Left lung (tissue), 10 donors: ENCODE results near the gene ITGB4. TPM values are rescaled to one million over a fixed set of nuclear protein-coding genes. Genes with fewer than 3 reads are reported as not detected.

Experiments used
- ATAC-seq: fragments of 200-7000 bp; cut with Tn5 transposase; one replicate; pipeline ENCODE4 v1.9.1; 2020; ENCODE audit warnings: moderate library complexity
- DNase-seq, 4 donors: peaks; one replicate each; pipeline ENCODE4 v3.0.0-alpha.2; 2013 to 2020
- H3K27ac ChIP-seq, 2 donors: fragments of 200-600 bp; sonication (generic) in 1 of 2; one replicate each; pipeline versions ENCODE4 v1.5.0 to v1.8.0; 2020 to 2021
- H3K27me3 ChIP-seq, 2 donors: fragments of 200-600 bp; sonication (generic) in 1 of 2; one replicate each; pipeline versions ENCODE4 v1.5.0 to v1.8.0; 2020 to 2021
- H3K36me3 ChIP-seq, 2 donors: fragments of 200-600 bp; sonication (generic) in 1 of 2; one replicate each; pipeline versions ENCODE4 v1.5.0 to v1.8.0; 2020 to 2021
- H3K4me1 ChIP-seq, 2 donors: fragments of 200-600 bp; one replicate each; pipeline ENCODE4 v1.8.0; 2021
- H3K4me3 ChIP-seq, 2 donors: fragments of 200-600 bp; sonication (generic) in 1 of 2; one replicate each; pipeline versions ENCODE4 v1.5.0 to v1.8.0; 2020 to 2021; ENCODE audit warnings: mild to moderate bottlenecking in 1 of 2
- H3K9me3 ChIP-seq, 2 donors: fragments of 200-600 bp; sonication (generic) in 1 of 2; one replicate each; pipeline versions ENCODE4 v1.5.0 to v1.8.0; 2020 to 2021
- CTCF ChIP-seq, 2 donors: fragments of 200-600 bp; sonication (generic) in 1 of 2; IDR thresholded peaks; one replicate each; pipeline versions ENCODE4 v1.5.0 to v1.8.0; 2021; ENCODE audit warnings: antibody characterized with exemption in 2 of 2
- intact Hi-C, 2 donors: fragments of 100-400 bp; cut with DNase I; formaldehyde crosslinking; loops; one replicate each; pipeline versions ENCODE4 v1.11.2 to v1.14.2; 2022
- polyA plus RNA-seq, 6 donors: library from polyadenylated mRNA; unstranded; fragments of 120-200 nt; gene quantifications; one replicate each; pipeline ENCODE4 v1.2.1, GENCODE V29; 2013; ENCODE audit not compliant: insufficient read length in 6 of 6
- total RNA-seq, 2 donors: library from RNA; stranded (reverse); fragmentation: NEBNext Ultra II Directional; extraction: Animal tissue kit (Norgen Biotek cat#: 25700); gene quantifications; one replicate each; pipeline ENCODE4 v1.2.1, GENCODE V29; 2021
- donor health status: DM: no; HTN: yes; CAD: no.
- donor health status: DM: no; HTN: no; CAD: no.

The ITGB4 gene
- total and polyA plus RNA-seq, 8 donors, result 4.6 to 54.8 (median 9.5) TPM

GRCh38 chr17:75764711-75765421 is 43.6 kb downstream of the ITGB4 start, which contains the start of gene GALK1:
Gene GALK1, minus strand, starts transcription at chr17:75765192. Its CDS starts 56 bp downstream, at chr17:75765136.
- TF ChIP-seq CTCF (IDR thresholded peaks at IDR 0.05), result peak in 1 of 2 donors; percentile 33
- Histone ChIP-seq H3K4me3 (peak within 1 kb of the TSS; percentile 84 to 91), H3K9me3 (no peaks in the 10 kb centered on the region), H3K27me3 (no peaks in the 10 kb centered on the region), H3K36me3 (peaks cover 0 to 3% of the 10 kb centered on the region in 2 donors), H3K27ac (peak within 1 kb of the TSS; percentile 85 to 93), H3K4me1 (peaks cover 9 to 32% of the 10 kb centered on the region in 2 donors)
- intact Hi-C loops, result no loop called here
- peak; percentile 90 for ATAC-seq
- peak in 3 of 4 donors; percentile 80 to 95 (median 84) for DNase-seq

- Histone ChIP-seq H3K27me3 (no peaks in the 10 kb centered on the region), H3K4me1 (peaks cover 9 to 32% of the 10 kb centered on the region in 2 donors), H3K36me3 (no peaks in the 10 kb centered on the region), H3K9me3 (no peaks in the 10 kb centered on the region), H3K4me3 (no peak overlapping the region), H3K27ac (peak overlapping the region; percentile 85 to 93)
- peak; percentile 54 for ATAC-seq
- intact Hi-C loops, result no loop called here
- DNase-seq, result peak in 1 of 4 donors; percentile 74
- no peak for TF ChIP-seq CTCF (IDR thresholded peaks at IDR 0.05)
Measured at GRCh38 chr17:75765981-75766380, 44.7 kb downstream of the ITGB4 start.

- ATAC-seq, result no peak
- intact Hi-C loops, result no loop called here
- TF ChIP-seq CTCF (IDR thresholded peaks at IDR 0.05), result no peak
- Histone ChIP-seq H3K4me1 (peaks cover 9 to 32% of the 10 kb centered on the region in 2 donors), H3K27ac (no peak overlapping the region), H3K9me3 (no peaks in the 10 kb centered on the region), H3K36me3 (no peaks in the 10 kb centered on the region), H3K27me3 (no peaks in the 10 kb centered on the region), H3K4me3 (no peak overlapping the region)
- no peak for DNase-seq
Measured at GRCh38 chr17:75767881-75768280, 46.6 kb downstream of the ITGB4 start.

GRCh38 chr17:75769536-75769935 is 48.3 kb downstream of the ITGB4 start:
- Histone ChIP-seq H3K9me3 (no peaks in the 10 kb centered on the region), H3K36me3 (peaks cover 0 to 7% of the 10 kb centered on the region in 2 donors), H3K27me3 (no peaks in the 10 kb centered on the region), H3K4me3 (no peak overlapping the region), H3K4me1 (peaks cover 0 to 19% of the 10 kb centered on the region in 2 donors), H3K27ac (peak overlapping the region in 1 of 2 donors; percentile 41)
- ATAC-seq (peak; percentile 3), DNase-seq (no peak)
- intact Hi-C loops, result no loop called here
- TF ChIP-seq CTCF (IDR thresholded peaks at IDR 0.05), result no peak
